IMR-90 (cell line): Measurements from ENCODE around the gene TM7SF3. TPM values are rescaled to one million over a fixed set of nuclear protein-coding genes. Genes with fewer than 3 reads are reported as not detected.

Source experiments
- ATAC-seq: fragments of 200-7000 bp; cut with Tn5 transposase; 2 replicates; pipeline ENCODE4 v1.9.1; 2020; ENCODE audit warnings: low read depth, mild to moderate bottlenecking, moderate library complexity
- BruUV-seq: library from RNA; stranded (reverse); fragments of 400-500 nt; replicated peaks from 2 replicates; lab custom pipeline; 2021; lab: Mats Ljungman, UMichigan
- CTCF ChIA-PET: fragments of 300-600 bp; formaldehyde crosslinking; extraction: SDS; loops from one replicate; lab custom pipeline; 2021; ENCODE audit warnings: antibody characterized with exemption; lab: Yijun Ruan, JAX
- POLR2A ChIA-PET: fragments of 300-600 bp; sonication (Branson Sonifier 250); formaldehyde crosslinking; loops from one replicate; lab custom pipeline; 2022; ENCODE audit warnings: antibody characterized with exemption; ENCODE audit not compliant: unreplicated experiment; lab: Charles Lee
- DNase-seq: peaks from one replicate; pipeline ENCODE4 v3.0.0; 2013
- H2AFZ ChIP-seq: replicated peaks from 2 replicates; pipeline ENCODE3; 2013; ENCODE audit warnings: low read length, mild to moderate bottlenecking; ENCODE audit not compliant: poor library complexity
- H2AK5ac ChIP-seq: 2 replicates; pipeline ENCODE4 v1.6.1; 2013; ENCODE audit warnings: low read depth, low read length, inconsistent platforms
- H2AK9ac ChIP-seq: replicated peaks from 2 replicates; pipeline ENCODE3; 2013; ENCODE audit warnings: mild to moderate bottlenecking, low read depth, low read length, moderate library complexity; ENCODE audit not compliant: poor library complexity
- H2BK120ac ChIP-seq: 2 replicates; pipeline ENCODE4 v1.6.1; 2013; ENCODE audit warnings: low read depth, low read length, inconsistent platforms
- H2BK15ac ChIP-seq: 3 replicates; pipeline ENCODE4 v1.6.1; 2013; ENCODE audit warnings: low read depth, low read length, inconsistent platforms
- H2BK20ac ChIP-seq: 2 replicates; pipeline ENCODE4 v1.6.1; 2013; ENCODE audit warnings: low read depth, mild to moderate bottlenecking, inconsistent platforms, low read length, moderate library complexity
- H2BK5ac ChIP-seq: 2 replicates; pipeline ENCODE4 v1.6.1; 2013; ENCODE audit warnings: mild to moderate bottlenecking, low read depth, low read length, inconsistent platforms; ENCODE audit not compliant: poor library complexity, severe bottlenecking
- H3K14ac ChIP-seq: replicated peaks from 2 replicates; pipeline ENCODE4 v1.6.1; 2013; ENCODE audit warnings: low read depth, low read length, inconsistent platforms
- H3K18ac ChIP-seq: 2 replicates; pipeline ENCODE4 v1.6.1; 2013; ENCODE audit warnings: low read depth, low read length, control low read depth
- H3K23ac ChIP-seq: 2 replicates; pipeline ENCODE4 v1.6.1; 2013; ENCODE audit warnings: low read depth, low read length, inconsistent platforms
- H3K27ac ChIP-seq: 2 replicates; pipeline ENCODE4 v1.5.1; 2013; ENCODE audit warnings: mild to moderate bottlenecking, control low read depth, low read length; ENCODE audit not compliant: insufficient read depth
- H3K27me3 ChIP-seq: 2 replicates; pipeline ENCODE4 v1.6.1; 2013; ENCODE audit warnings: low read length; ENCODE audit not compliant: control insufficient read depth, insufficient read depth
- H3K36me3 ChIP-seq: 2 replicates; pipeline ENCODE4 v1.6.1; 2013; ENCODE audit warnings: low read length, mixed read lengths; ENCODE audit not compliant: control insufficient read depth, insufficient read depth
- H3K4ac ChIP-seq: 2 replicates; pipeline ENCODE4 v1.6.1; 2013; ENCODE audit warnings: low read depth, low read length, inconsistent platforms
- H3K4me1 ChIP-seq: 2 replicates; pipeline ENCODE4 v1.6.1; 2013; ENCODE audit warnings: low read length, mixed read lengths; ENCODE audit not compliant: control insufficient read depth, insufficient read depth
- H3K4me2 ChIP-seq: 2 replicates; pipeline ENCODE4 v1.6.1; 2013; ENCODE audit warnings: low read depth, mild to moderate bottlenecking, control low read depth, low read length, moderate library complexity
- H3K4me3 ChIP-seq: 2 replicates; pipeline ENCODE4 v1.5.1; 2013; ENCODE audit warnings: low read depth, mild to moderate bottlenecking, control low read depth, low read length, moderate library complexity; ENCODE audit not compliant: insufficient read depth
- H3K56ac ChIP-seq: 2 replicates; pipeline ENCODE4 v1.6.1; 2013; ENCODE audit warnings: low read length, inconsistent platforms; ENCODE audit not compliant: insufficient read depth; ENCODE audit errors: extremely low read depth
- H3K79me1 ChIP-seq, 2 experiments: 2 replicates each; pipeline ENCODE4 v1.6.1; 2013; ENCODE audit warnings: low read length in 2 of 2, inconsistent platforms in 1 of 2, low read depth in 1 of 2
- H3K9ac ChIP-seq: 2 replicates; pipeline ENCODE4 v1.6.1; 2013; ENCODE audit warnings: low read depth, low read length, control low read depth
- H3K9me1 ChIP-seq: 2 replicates; pipeline ENCODE4 v1.6.1; 2013; ENCODE audit warnings: low read length, inconsistent platforms; ENCODE audit not compliant: insufficient read depth
- H3K9me3 ChIP-seq: 2 replicates; pipeline ENCODE4 v1.6.1; 2013; ENCODE audit warnings: low read length; ENCODE audit not compliant: control insufficient read depth, insufficient read depth
- H4K20me1 ChIP-seq: 2 replicates; pipeline ENCODE4 v1.6.1; 2013; ENCODE audit warnings: low read length, inconsistent platforms; ENCODE audit not compliant: insufficient read depth
- H4K5ac ChIP-seq: 2 replicates; pipeline ENCODE4 v1.6.1; 2013; ENCODE audit warnings: mild to moderate bottlenecking, low read depth, low read length, control low read depth
- H4K8ac ChIP-seq, 2 experiments: 2 replicates each; pipeline ENCODE4 v1.6.1; 2013; ENCODE audit warnings: low read depth in 2 of 2, low read length in 2 of 2, control low read depth in 1 of 2, inconsistent platforms in 1 of 2
- H4K91ac ChIP-seq: 2 replicates; pipeline ENCODE4 v1.6.1; 2013; ENCODE audit warnings: low read depth, low read length, inconsistent platforms; ENCODE audit not compliant: insufficient read depth
- BHLHE40 ChIP-seq: fragments of 150-350 bp; IDR thresholded peaks from 2 replicates; pipeline ENCODE4 v1.6.1; 2016; ENCODE audit warnings: mild to moderate bottlenecking, low read depth, low read length
- CEBPB ChIP-seq: IDR thresholded peaks from 2 replicates; pipeline ENCODE4 v1.6.1; 2012; ENCODE audit warnings: low read depth, low read length, improper control_type of control experiment
- FOS ChIP-seq: fragments of 150-350 bp; IDR thresholded peaks from 2 replicates; pipeline ENCODE4 v1.6.1; 2016; ENCODE audit warnings: low read depth, low read length
- MAFK ChIP-seq: IDR thresholded peaks from 2 replicates; pipeline ENCODE4 v1.6.1; 2012; ENCODE audit warnings: low read depth, low read length, improper control_type of control experiment
- MAZ ChIP-seq: IDR thresholded peaks from 2 replicates; pipeline ENCODE4 v1.6.1; 2012; ENCODE audit warnings: low read depth, mild to moderate bottlenecking, low read length, improper control_type of control experiment, moderate library complexity, borderline replicate concordance
- MXI1 ChIP-seq: IDR thresholded peaks from 2 replicates; pipeline ENCODE4 v1.6.1; 2012; ENCODE audit warnings: low read depth, mild to moderate bottlenecking, low read length, moderate library complexity, borderline replicate concordance
- NFE2L2 ChIP-seq: fragments of 150-350 bp; IDR thresholded peaks from 2 replicates; pipeline ENCODE4 v1.6.1; 2016; ENCODE audit warnings: low read depth, mild to moderate bottlenecking, low read length
- POLR2A ChIP-seq: IDR thresholded peaks from 2 replicates; pipeline ENCODE4 v1.6.1; 2012; ENCODE audit warnings: mild to moderate bottlenecking, low read depth, low read length
- RAD21 ChIP-seq: IDR thresholded peaks from 2 replicates; pipeline ENCODE4 v1.6.1; 2012; ENCODE audit warnings: low read length, improper control_type of control experiment
- RCOR1 ChIP-seq: IDR thresholded peaks from 2 replicates; pipeline ENCODE4 v1.6.1; 2012; ENCODE audit warnings: mild to moderate bottlenecking, low read length, improper control_type of control experiment; ENCODE audit not compliant: insufficient replicate concordance
- RFX5 ChIP-seq: IDR thresholded peaks from 2 replicates; pipeline ENCODE4 v1.8.0; 2012; ENCODE audit warnings: low read depth, mild to moderate bottlenecking, low read length, moderate library complexity
- SMC3 ChIP-seq: fragments of 150-350 bp; IDR thresholded peaks from 2 replicates; pipeline ENCODE4 v1.6.1; 2016; ENCODE audit warnings: low read depth, mild to moderate bottlenecking, antibody characterized with exemption, low read length, moderate library complexity
- WGBS, 2 experiments: methylation state at CpG; one replicate each; pipeline versions ENCODE4 v1.1.5 to v1.1.7; 2013; ENCODE audit warnings: missing lambda C conversion rate in 2 of 2; ENCODE audit not compliant: insufficient read length in 1 of 2; ENCODE audit errors: extremely low coverage in 2 of 2; 5-methylcytosine and 5-hydroxymethylcytosine counted together
- dilution Hi-C: fragments of 300-500 bp; cut with HindIII; formaldehyde crosslinking; loops from one replicate; pipeline ENCODE4 v1.14.3; 2018; ENCODE audit warnings: low sequenced_read_pairs; ENCODE audit not compliant: unreplicated experiment
- in situ Hi-C: fragments of 300-500 bp; cut with MboI; formaldehyde crosslinking; loops from 3 replicates; pipeline ENCODE4 v1.14.3; 2019; ENCODE audit warnings: low sequenced_read_pairs, inconsistent platforms, mixed read lengths
- intact Hi-C: fragments of 100-400 bp; cut with micrococcal nuclease; formaldehyde crosslinking; loops from 2 replicates; pipeline ENCODE4 v1.10.0; 2022
- polyA plus RNA-seq, 3 experiments: library from polyadenylated mRNA; depleted of rRNA; stranded (reverse); fragments of >200 nt; gene quantifications; 2 replicates each; pipeline ENCODE4 v1.2.3, GENCODE V29; 2012; ENCODE audit warnings: low replicate concordance in 1 of 3
- total RNA-seq: library from RNA; depleted of rRNA; stranded (reverse); fragments of >200 nt; gene quantifications from 2 replicates; pipeline ENCODE4 v1.2.3, GENCODE V29; 2012
- TF ChIP-seq, protein P1 (sequence below): fragments of 150-350 bp; IDR thresholded peaks from 2 replicates; pipeline ENCODE4 v1.6.1; 2017; ENCODE audit warnings: mild to moderate bottlenecking, antibody characterized with exemption, low read length, low read depth
- TF ChIP-seq, protein P2 (sequence below): fragments of 150-350 bp; IDR thresholded peaks from 2 replicates; pipeline ENCODE4 v1.6.1; 2016; ENCODE audit warnings: low read depth, mild to moderate bottlenecking, low read length, moderate library complexity, borderline replicate concordance
- TF ChIP-seq, protein P3 (sequence below): conservative IDR thresholded peaks from 2 replicates; pipeline ENCODE4 v1.5.1; 2012; ENCODE audit warnings: mild to moderate bottlenecking, low read depth, low read length, improper control_type of control experiment

TM7SF3 gene
- total and polyA plus RNA-seq, 2 of the 4 experiments (the other 2 are of a cell fraction): 35.3 to 46.6 TPM

DNA sequence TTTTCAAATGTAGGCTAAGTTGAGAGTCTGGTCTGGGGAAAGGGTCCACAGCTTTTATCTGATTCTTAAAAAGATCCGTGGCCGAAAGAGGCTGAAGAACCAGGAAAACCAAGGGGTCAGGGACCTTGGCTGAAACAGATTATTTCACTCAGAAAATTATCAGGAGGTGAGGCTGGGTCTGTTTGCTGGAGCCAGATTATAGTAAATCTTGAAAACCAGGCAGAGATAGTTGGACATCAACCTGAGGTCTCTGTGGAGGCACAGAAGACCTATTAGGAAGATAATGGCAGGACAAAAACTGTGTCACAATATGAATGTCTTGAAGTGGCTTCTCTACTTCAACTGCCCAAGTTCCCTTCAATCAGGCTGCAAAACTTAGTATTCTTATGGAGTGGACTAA is 6.6 kb upstream of the TM7SF3 start:
- no TSS peak for BruUV-seq

More for the DNA sequence above, 6.6 kb upstream of the TM7SF3 start:
- Histone ChIP-seq H3K56ac (no peak overlapping the region), H2AK9ac (no peak overlapping the region), H3K9me3 (no peaks in the 10 kb centered on the region), H3K4me2 (no peak overlapping the region), H3K4me1 (0 out of 2 replicates have a peak, but pooled peaks cover 2% of the 10 kb centered on the region), H4K8ac (no peak overlapping the region), H3K9me1 (peaks cover 5% of the 10 kb centered on the region), H3K27ac (no peak overlapping the region), H2AFZ (no peak overlapping the region), H2BK5ac (no peak overlapping the region), H4K91ac (no peak overlapping the region), H3K4me3 (no peak overlapping the region), H3K36me3 (no peaks in the 10 kb centered on the region), H3K9ac (no peak overlapping the region), H3K23ac (no peak overlapping the region), H3K14ac (no peak overlapping the region), H3K4ac (no peak overlapping the region), H2BK15ac (no peak overlapping the region), H2BK120ac (no peak overlapping the region), H2BK20ac (no peak overlapping the region), H4K20me1 (no peaks in the 10 kb centered on the region; the same call in 1 of the 2 replicates), H2AK5ac (no peak overlapping the region), H4K5ac (no peak overlapping the region), H3K79me1 (peaks cover 13 to 20% of the 10 kb centered on the region in 2 experiments), H3K18ac (no peak overlapping the region), H3K27me3 (no peaks in the 10 kb centered on the region)
- WGBS, 2 experiments: no CpG with 5 or more reads among the region's 2 CpGs
- in situ Hi-C loops (no loop called here), dilution Hi-C loops (no loop called here), intact Hi-C loops (loop anchor here (5.0 kb wide), 1 partner anchor 172 kb away; no protein-coding TSS in a partner anchor)
- no peak for ATAC-seq
- DNase-seq: no peak
- TF ChIP-seq BHLHE40: no peak
- TF ChIP-seq FOS: no peak
- no peak for TF ChIP-seq MAFK
- TF ChIP-seq RFX5: no peak
- TF ChIP-seq MXI1: no peak
- no peak for TF ChIP-seq MAZ
- no peak for TF ChIP-seq CEBPB
- TF ChIP-seq, protein P1, sequence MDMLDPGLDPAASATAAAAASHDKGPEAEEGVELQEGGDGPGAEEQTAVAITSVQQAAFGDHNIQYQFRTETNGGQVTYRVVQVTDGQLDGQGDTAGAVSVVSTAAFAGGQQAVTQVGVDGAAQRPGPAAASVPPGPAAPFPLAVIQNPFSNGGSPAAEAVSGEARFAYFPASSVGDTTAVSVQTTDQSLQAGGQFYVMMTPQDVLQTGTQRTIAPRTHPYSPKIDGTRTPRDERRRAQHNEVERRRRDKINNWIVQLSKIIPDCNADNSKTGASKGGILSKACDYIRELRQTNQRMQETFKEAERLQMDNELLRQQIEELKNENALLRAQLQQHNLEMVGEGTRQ: no peak
- TF ChIP-seq POLR2A: no peak
- TF ChIP-seq RAD21: no peak
- no peak for TF ChIP-seq SMC3
- TF ChIP-seq, protein P2, sequence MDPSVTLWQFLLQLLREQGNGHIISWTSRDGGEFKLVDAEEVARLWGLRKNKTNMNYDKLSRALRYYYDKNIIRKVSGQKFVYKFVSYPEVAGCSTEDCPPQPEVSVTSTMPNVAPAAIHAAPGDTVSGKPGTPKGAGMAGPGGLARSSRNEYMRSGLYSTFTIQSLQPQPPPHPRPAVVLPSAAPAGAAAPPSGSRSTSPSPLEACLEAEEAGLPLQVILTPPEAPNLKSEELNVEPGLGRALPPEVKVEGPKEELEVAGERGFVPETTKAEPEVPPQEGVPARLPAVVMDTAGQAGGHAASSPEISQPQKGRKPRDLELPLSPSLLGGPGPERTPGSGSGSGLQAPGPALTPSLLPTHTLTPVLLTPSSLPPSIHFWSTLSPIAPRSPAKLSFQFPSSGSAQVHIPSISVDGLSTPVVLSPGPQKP: no peak
- TF ChIP-seq RCOR1: no peak
- TF ChIP-seq, protein P3, sequence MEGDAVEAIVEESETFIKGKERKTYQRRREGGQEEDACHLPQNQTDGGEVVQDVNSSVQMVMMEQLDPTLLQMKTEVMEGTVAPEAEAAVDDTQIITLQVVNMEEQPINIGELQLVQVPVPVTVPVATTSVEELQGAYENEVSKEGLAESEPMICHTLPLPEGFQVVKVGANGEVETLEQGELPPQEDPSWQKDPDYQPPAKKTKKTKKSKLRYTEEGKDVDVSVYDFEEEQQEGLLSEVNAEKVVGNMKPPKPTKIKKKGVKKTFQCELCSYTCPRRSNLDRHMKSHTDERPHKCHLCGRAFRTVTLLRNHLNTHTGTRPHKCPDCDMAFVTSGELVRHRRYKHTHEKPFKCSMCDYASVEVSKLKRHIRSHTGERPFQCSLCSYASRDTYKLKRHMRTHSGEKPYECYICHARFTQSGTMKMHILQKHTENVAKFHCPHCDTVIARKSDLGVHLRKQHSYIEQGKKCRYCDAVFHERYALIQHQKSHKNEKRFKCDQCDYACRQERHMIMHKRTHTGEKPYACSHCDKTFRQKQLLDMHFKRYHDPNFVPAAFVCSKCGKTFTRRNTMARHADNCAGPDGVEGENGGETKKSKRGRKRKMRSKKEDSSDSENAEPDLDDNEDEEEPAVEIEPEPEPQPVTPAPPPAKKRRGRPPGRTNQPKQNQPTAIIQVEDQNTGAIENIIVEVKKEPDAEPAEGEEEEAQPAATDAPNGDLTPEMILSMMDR: no peak
- TF ChIP-seq NFE2L2: no peak
- ChIA-PET CTCF (no interaction called here), POLR2A (no interaction called here)
